NCI-H2227 treated with DMSO at 0.1 percent for 48 hours (cell line): ENCODE data around the gene MGAT4B.
A peak's percentile ranks its signal among the peaks of the same experiment; 100 is the strongest.

Source experiments
- DNase-seq: peaks from one replicate; lab custom pipeline; 2025; lab: John Stamatoyannopoulos, UW

MGAT4B gene

GRCh38 chr5:179825655-179826182 lies 19.1 kb upstream of the MGAT4B start:
- no peak for DNase-seq

DNA sequence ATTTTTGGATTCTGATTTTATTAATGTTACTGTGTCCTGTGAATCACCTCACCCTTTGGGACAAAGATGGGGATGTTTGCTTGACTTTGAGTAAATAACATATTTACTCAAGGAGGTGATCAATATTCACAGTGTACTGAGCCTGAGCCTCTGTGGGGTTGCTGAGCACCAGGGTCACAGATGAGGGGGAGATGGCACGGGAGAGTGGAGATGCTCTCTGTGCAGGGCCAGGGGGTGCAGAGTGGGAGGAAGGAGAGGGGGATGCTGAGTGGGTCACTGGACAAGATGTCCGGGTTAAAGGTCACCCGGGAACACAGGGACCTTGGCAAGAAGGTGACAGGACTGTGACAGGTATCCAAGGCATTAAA lies 18.1 kb upstream of the MGAT4B start:
- DNase-seq: no peak

DNA sequence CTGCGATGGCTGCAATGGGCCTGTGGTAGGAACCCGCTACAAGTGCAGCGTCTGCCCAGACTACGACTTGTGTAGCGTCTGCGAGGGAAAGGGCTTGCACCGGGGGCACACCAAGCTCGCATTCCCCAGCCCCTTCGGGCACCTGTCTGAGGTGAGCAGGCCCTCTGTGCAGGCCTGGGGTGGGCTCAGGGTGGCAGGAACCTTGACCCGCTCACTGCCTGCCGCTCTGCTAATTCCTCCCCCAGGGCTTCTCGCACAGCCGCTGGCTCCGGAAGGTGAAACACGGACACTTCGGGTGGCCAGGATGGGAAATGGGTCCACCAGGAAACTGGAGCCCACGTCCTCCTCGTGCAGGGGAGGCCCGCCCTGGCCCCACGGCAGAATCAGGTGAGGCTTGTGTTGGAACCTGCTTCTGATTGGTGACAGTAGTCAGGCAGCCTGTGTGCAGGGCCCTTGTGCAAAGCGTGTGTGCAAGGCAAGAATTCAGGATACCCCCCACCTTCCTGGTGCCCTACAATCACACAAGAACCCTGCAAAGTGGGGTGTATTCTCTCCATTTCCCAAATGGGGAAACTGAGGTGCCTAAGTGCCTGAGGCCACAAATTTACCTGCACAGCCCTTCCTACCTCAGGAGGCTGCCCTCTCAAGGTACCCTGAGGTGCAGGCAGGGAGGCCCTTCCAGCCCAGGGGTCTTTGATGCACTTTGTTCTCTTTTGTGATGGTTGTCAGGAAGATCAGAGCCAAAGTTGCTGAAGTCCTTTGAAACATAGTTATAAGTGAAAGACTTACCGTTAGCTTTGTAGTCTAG lies 17.5 kb upstream of the MGAT4B start:
- DNase-seq: no peak

- DNase-seq: no peak
Measured at GRCh38 chr5:179822444-179822990, 15.9 kb upstream of the MGAT4B start.

- no peak for DNase-seq
Measured at GRCh38 chr5:179822059-179822432, 15.4 kb upstream of the MGAT4B start.

DNA sequence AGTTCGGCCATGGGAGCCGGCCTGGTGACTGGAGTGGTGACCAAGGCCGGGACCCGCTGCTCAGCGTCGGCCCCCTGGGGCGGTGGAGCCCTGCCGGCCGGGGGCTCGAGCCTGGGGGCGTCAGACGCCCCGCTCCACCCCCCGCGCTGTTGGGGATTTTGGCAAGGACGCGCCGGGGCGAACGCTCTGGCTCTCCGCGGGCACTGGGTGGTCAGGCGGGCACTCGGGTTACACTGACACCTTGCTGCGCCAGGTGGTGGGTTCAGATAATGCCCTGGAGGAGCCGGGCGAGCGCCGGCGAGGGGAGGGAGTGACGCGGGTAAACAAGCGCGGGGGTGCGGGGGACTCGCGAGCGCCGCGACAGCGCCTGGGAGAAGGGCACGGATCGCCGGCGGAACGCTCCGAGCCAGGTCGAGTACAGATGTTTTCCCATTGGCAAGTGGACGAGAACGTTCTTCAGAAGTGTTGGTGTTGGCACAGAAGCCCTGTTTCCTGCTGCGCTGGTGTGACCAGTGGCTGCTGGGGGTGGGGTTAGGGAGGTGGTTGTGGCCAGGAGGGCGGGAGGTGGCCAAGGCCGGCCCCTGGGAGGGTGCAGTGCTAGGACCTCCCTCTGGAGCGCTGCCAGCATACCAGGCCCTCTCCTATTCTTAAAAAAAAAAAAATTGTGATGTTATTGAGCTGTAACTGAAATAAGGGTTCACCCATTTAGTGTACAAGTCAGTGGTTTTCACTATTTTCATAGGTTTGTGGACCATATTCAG lies 14.8 kb upstream of the MGAT4B start:
- peak; percentile 77 for DNase-seq

GRCh38 chr5:179820483-179821297 lies 14.0 kb upstream of the MGAT4B start, which contains the start of gene SQSTM1:
Gene SQSTM1 (plus strand): TSS chr5:179820905. CDS start chr5:179820937, 32 bp downstream.
- peak; percentile 48 for DNase-seq

DNA sequence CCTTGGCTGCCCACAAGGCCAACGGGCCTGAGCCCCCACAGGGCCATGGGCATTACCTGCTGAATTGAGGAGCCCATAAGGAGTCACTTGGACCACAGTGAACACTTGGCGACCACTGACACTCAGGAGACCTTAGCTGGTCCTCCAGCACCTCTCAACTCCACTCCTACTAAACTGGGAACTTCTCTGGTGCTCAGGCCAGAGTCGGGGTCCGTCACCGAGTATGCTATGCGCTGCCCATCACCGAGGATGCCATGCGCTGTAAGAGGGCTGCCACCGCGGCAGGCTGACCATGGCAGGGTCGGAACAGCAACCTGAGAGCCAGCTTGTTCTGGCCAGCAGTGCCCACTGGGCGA lies 13.4 kb upstream of the MGAT4B start:
- DNase-seq: no peak

DNA sequence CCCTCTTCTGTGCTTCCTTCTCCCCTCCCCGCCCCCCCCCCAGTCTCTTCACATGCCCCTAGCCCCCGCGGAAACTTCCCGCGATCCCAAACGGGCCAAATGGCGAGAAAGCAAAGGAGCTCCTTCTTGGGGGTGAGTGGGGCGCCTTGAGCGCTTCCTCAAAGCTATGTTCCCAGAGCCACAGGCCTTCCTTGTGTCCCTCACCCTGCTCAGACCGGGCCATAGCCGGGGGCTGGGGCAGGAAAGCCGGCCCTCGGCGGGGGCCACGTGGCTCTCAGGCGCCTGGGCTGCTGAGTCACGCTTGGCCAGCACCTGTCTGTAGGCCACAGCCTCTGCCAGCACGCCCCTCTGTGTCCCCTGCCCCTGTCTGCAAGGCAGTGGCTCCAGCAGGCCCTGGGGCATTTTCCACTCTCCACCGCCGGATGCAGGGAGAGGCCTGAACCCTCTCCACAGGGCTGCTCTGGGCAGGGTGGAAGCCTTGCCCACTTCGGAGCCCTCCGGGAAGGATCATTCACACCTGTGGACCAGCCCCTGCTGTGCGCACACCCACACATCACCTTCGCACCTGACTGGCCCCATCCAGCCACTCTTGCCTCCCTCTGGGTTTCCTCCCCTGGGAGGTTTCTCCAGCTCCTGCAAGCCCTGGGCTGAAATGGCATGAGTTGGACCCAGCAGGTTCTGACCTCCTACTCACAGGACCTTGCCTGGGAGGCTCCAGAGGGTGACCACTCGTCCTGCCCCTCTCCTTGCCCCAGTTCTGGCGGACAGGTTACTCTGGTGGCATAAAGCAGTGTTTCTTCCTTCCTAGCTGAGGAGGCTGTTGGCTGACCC lies 12.8 kb upstream of the MGAT4B start:
- no peak for DNase-seq

GRCh38 chr5:179818746-179819295 lies 12.2 kb upstream of the MGAT4B start:
- DNase-seq: peak; percentile 21

DNA sequence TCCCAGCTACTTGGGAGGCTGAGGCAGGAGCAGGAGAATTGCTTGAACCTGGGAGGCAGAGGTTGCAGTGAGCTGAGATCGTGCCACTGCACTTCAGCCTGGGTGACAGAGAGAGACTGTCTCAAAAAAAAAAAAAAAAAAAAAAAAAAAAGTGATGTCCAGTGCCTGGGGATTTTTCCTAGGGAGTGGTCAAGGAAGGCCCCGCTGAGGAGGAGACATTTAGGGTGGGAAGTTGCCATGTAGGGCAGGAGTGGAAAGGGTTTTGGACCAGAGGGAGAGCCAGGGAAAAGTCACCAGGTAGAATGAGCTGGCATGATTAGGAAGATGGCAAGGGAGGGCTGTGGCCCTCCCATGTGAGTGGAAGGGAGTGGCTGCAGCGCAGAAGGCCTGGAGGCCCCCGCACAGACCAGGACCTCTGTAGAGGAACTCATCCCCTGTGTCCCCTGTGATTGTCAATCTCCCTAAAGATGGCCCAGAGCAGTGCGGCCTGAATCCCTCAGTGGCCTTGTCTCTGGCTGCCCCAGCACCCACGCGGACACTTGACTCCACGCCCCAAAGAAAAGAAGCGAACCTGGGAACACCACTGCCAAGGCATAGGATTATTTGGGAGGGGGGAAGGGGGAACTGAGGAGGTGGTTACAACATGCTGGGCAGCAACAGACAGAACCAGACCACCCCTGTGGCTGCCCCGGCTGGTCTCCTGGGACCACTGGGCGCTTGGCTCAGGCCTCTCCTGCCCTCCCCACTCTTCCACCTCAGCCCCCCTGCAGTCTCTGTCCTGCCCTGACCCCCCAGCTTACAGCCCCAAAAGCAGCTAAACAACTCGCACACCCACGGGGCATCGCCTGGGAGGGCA lies 11.5 kb upstream of the MGAT4B start:
- DNase-seq: no peak

GRCh38 chr5:179817470-179817840 lies 10.8 kb upstream of the MGAT4B start:
- no peak for DNase-seq

DNA sequence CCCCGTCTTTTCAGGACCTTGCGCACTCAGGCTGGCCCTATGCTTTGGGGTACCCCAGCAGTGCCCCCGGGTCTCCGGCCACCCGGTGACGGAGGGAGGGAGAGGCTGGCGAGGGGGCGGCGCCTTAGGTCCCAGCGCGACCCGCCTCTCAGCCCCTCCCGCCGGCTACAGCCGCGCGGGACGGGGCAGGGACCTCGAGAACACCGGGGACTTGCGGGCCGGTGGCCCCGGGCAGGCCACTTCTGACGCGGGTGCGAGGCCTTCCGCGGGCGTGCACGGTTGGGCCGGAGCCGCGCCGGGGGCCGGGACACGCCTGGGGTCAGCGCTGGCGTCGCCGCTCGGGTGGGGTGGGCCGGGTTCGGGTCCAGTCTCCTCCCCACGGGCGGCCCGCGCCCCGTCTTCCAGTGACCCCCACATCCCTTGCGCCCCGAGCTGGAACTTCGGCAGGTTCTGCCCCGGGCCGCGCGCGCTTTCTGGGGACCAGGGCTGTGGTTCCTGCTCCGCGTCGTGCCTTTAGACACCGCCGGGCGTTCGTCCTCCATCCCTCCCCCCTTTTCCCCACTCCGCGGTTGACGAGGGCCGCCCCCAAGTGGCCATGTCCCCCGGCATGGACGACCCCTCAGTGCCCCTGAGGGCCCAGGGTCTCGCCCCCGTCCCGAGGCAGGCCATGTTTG lies 10.3 kb upstream of the MGAT4B start:
- DNase-seq: no peak

- DNase-seq: no peak
Measured at GRCh38 chr5:179816401-179816795, 9.7 kb upstream of the MGAT4B start.

GRCh38 chr5:179815491-179816249 lies 9.0 kb upstream of the MGAT4B start:
- DNase-seq: no peak

DNA sequence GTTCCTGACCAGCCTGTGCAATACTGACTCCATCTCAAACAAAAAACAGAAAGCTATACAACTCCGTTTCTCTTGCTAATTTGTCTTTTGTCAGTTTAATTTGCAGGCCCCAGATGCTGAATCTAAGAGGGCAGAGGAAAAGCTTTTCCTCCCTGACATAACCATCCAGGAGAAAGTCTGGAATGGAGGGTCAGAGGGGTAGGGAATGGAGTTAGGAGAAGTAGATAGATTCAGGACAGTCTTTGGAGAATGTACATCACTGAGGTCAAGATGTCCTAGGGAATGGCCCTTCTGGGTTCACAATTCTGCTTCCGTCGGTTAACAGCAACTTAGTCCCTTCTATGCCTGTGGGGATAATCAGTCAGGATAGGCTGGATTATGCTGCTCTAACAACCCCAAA lies 7.4 kb upstream of the MGAT4B start:
- DNase-seq: no peak

DNA sequence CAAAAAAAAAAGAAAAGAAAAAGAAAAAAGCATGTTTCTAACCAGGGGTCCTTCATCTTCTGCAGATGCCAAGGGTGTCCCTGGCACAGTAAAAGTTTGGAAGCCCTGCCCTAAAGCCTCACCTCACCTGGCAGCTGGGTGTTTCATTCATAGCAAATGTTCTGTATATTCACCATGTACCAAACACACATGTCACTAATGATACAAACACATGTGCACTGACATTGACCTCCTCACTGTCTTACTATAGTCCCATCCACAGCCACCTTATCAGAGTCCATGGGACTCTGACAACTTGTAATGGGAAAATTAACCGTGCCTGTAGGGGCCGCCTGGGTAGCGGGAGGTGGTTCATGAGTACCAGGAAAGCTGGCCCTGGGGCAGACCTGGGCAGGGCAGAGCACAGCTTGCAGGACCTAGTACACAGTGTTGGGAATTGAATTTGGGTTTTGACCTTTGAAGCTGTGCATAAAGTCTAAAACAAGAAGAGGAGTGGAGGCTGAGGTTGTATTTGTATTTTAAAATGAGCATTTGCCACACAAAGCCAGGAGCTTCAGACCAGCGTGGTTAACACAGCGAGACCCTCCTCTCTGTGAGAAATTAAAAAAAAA lies 6.4 kb upstream of the MGAT4B start:
- no peak for DNase-seq

DNA sequence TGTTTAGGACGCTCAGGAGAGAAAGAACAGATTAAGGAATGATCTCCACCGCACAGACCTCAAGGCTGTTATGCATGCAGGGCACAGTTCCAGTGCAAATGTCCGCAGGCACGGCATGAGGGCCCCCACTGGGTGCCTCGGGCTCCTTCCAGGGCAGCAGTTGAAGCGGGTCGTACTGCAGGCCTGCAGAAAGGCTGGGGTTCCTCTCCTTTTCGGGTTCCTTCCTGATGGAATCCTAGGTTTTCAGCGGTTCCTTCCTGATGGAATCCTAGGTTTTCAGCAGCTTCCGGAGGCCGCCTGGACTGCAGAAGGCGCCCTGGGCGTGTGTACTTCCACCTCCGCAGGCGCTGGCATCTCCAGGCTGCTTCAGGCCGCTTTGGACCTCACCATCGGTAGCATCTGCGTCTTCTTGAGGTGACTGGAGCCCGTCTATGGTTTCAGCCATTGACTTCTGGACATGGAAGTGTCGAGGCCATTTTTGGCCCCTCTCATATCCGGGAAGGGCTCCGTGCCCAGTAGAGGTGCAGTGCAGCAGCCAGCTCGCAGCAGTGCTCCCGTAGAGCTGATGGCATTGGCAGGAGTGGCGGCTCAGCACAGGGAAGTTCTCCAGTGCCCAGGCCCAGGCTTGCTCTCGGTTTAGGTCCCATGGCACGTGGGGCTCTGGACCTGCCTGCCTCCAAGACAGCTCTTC lies 5.6 kb upstream of the MGAT4B start:
- no peak for DNase-seq
